LoVo (cell line): Measurements from ENCODE around the gene CDHR5.

ENCODE experiments used
- DNase-seq: peaks from one replicate; pipeline ENCODE4 v3.0.0-alpha.2; 2016; ENCODE audit warnings: low spot score

CDHR5 gene

DNA sequence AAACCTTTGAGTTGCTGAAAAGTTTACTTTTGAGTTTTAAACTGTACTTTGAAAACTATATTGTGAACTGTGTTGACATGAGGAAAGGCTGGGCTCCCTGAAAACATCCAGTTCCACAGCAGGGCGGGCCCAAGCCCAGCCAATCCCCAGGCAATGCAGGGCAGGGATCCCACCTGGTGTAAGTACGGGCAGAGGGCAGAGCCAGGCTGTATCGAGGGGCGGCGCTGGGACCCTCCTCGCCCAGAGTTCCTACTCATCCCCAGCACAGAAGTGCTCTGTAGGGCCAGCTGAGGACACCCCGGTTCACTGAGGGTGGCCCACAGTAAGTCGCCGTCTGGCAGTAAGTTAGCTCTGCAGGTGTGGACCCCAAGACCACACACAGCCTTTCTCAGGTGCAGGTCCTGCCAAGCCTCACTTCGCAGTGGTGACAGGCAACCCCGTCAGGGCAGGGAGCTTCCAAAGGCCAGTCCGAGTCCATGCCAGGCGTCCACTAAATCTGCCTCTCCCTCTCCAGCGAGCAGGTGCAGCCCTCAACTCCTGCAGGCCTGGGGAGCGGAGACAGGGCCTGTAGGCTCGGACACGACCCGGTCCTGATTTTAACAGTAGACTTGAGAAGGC is 57.6 kb downstream of the CDHR5 start:
- no peak for DNase-seq
